H1 (cell line): ENCODE measurements around the gene MELTF. TPM values are rescaled to one million over a fixed set of nuclear protein-coding genes. Genes with fewer than 3 reads are reported as not detected.

ENCODE experiments used
- CHD7 ChIP-seq: fragments of 300-600 bp; sonication (generic); IDR thresholded peaks from 2 replicates; pipeline ENCODE4 v1.7.1; 2012; ENCODE audit warnings: low read length, moderate library complexity, mild to moderate bottlenecking, inconsistent platforms; ENCODE audit not compliant: insufficient replicate concordance
- EGR1 ChIP-seq: IDR thresholded peaks from 2 replicates; pipeline ENCODE4 v1.6.1; 2011; ENCODE audit warnings: low read depth, low read length, borderline replicate concordance
- JUN ChIP-seq: IDR thresholded peaks from 2 replicates; pipeline ENCODE4 v1.6.1; 2011; ENCODE audit warnings: low read depth, mild to moderate bottlenecking, improper control_type of control experiment, low read length
- JUND ChIP-seq: IDR thresholded peaks from 2 replicates; pipeline ENCODE4 v1.6.1; 2011; ENCODE audit warnings: mild to moderate bottlenecking, improper control_type of control experiment, low read length
- NRF1 ChIP-seq: IDR thresholded peaks from 2 replicates; pipeline ENCODE4 v1.6.1; 2011; ENCODE audit warnings: mild to moderate bottlenecking, low read depth, low read length, improper control_type of control experiment
- RBBP5 ChIP-seq: IDR thresholded peaks from 2 replicates; pipeline ENCODE4 v1.7.1; 2012; ENCODE audit warnings: low read depth, mild to moderate bottlenecking, inconsistent platforms, low read length, moderate library complexity, borderline replicate concordance
- SP2 ChIP-seq: IDR thresholded peaks from 2 replicates; pipeline ENCODE4 v1.6.1; 2012; ENCODE audit warnings: mild to moderate bottlenecking, low read length, inconsistent platforms
- TEAD4 ChIP-seq: IDR thresholded peaks from 2 replicates; pipeline ENCODE4 v1.6.1; 2012; ENCODE audit warnings: low read depth, low read length, inconsistent platforms, mixed read lengths
- polyA plus RNA-seq, 7 experiments: library from polyadenylated mRNA; depleted of rRNA in 3 of 7; stranded (reverse) in 5 of 7; unstranded in 2 of 7; fragments of >200 nt in 5 of 7; fragments of 200-250 nt in 2 of 7; gene quantifications; 1 replicate in 5 of 7; 2 replicates in 1 of 7; 4 replicates in 1 of 7; pipeline versions ENCODE4 v1.2.1 to v1.2.3, GENCODE V29; 2011 to 2013; ENCODE audit warnings: missing spikeins in 2 of 7, mixed read lengths in 2 of 7
- total RNA-seq: library from RNA; stranded (reverse); fragmentation: NEBNext Ultra II Directional; extraction: Animal tissue kit (Norgen Biotek cat#: 25700); gene quantifications from 2 replicates; pipeline ENCODE4 v1.2.1, GENCODE V29; 2021

The MELTF gene
- total and polyA plus RNA-seq, 2 of the 8 experiments (the other 6 are each of a cell fraction or from before 2014, with no cell fraction given) = 1.7 to 3.5 TPM

- TF ChIP-seq CHD7 (no peak), JUND (no peak), SP2 (no peak), TEAD4 (no peak), EGR1 (no peak), JUN (no peak), RBBP5 (no peak), NRF1 (no peak)
- TF ChIP-seq, all 59 proteins: peak for 0
Measured at GRCh38 chr3:197068077-197068476, 38.5 kb upstream of the MELTF start (continued).
